DOHH2 (cell line): Measurements from ENCODE around the gene NUMB.
A peak's percentile ranks its signal among the peaks of the same experiment; 100 is the strongest.

Source experiments
- H3F3A ChIP-seq: fragments of 200-600 bp; sonication (generic), shearing (Covaris generic); 2 replicates; pipeline ENCODE4 v1.6.0; 2016; ENCODE audit warnings: antibody characterized with exemption, mild to moderate bottlenecking; ENCODE audit not compliant: control insufficient read depth, insufficient read depth
- H3K27ac ChIP-seq: fragments of 200-600 bp; sonication (generic); 2 replicates; pipeline ENCODE4 v1.5.1; 2014; ENCODE audit warnings: low read depth, mild to moderate bottlenecking, low read length, moderate library complexity
- H3K27me3 ChIP-seq: fragments of 200-600 bp; sonication (generic); 2 replicates; pipeline ENCODE4 v1.6.1; 2014; ENCODE audit warnings: mild to moderate bottlenecking, low read length, mixed read lengths; ENCODE audit not compliant: control insufficient read depth
- H3K36me3 ChIP-seq: fragments of 200-600 bp; sonication (generic); 2 replicates; pipeline ENCODE4 v1.6.1; 2014; ENCODE audit warnings: mild to moderate bottlenecking, low read length, moderate library complexity, mixed read lengths; ENCODE audit not compliant: control insufficient read depth
- H3K4me1 ChIP-seq: fragments of 200-600 bp; sonication (generic); 2 replicates; pipeline ENCODE4 v1.6.1; 2014; ENCODE audit warnings: mild to moderate bottlenecking, low read length, mixed read lengths; ENCODE audit not compliant: control insufficient read depth
- H3K4me2 ChIP-seq: fragments of 200-600 bp; sonication (generic); 2 replicates; pipeline ENCODE4 v1.6.0; 2014; ENCODE audit warnings: mild to moderate bottlenecking, low read length, moderate library complexity
- H3K4me3 ChIP-seq: fragments of 200-600 bp; sonication (generic); 2 replicates; pipeline ENCODE4 v1.5.1; 2014; ENCODE audit warnings: mild to moderate bottlenecking, low read length, mixed read lengths
- H3K79me2 ChIP-seq: fragments of 200-600 bp; sonication (generic); 2 replicates; pipeline ENCODE4 v1.6.1; 2014; ENCODE audit warnings: mild to moderate bottlenecking, low read length, mixed read lengths; ENCODE audit not compliant: control insufficient read depth
- H3K9me2 ChIP-seq: fragments of 200-600 bp; sonication (generic); replicated peaks from 2 replicates; pipeline ENCODE4 v1.6.1; 2014; ENCODE audit warnings: mild to moderate bottlenecking, low read length, mixed read lengths; ENCODE audit not compliant: control insufficient read depth
- H3K9me3 ChIP-seq: fragments of 200-600 bp; sonication (generic); 2 replicates; pipeline ENCODE4 v1.6.1; 2014; ENCODE audit warnings: antibody characterized with exemption, low read length, mixed read lengths; ENCODE audit not compliant: control insufficient read depth, insufficient read depth
- H4K20me1 ChIP-seq: fragments of 200-600 bp; sonication (generic); 2 replicates; pipeline ENCODE4 v1.6.0; 2014; ENCODE audit warnings: low read depth, mild to moderate bottlenecking, antibody characterized with exemption, low read length, moderate library complexity; ENCODE audit not compliant: control insufficient read depth, insufficient read depth
- EZH2phosphoT487 ChIP-seq: fragments of 200-600 bp; sonication (generic); IDR thresholded peaks from 2 replicates; pipeline ENCODE4 v1.6.1; 2017; ENCODE audit warnings: borderline replicate concordance, mild to moderate bottlenecking, antibody characterized with exemption, low read length, moderate library complexity, mixed read lengths
- TF ChIP-seq, protein P1 (sequence below): fragments of 200-600 bp; sonication (generic); IDR thresholded peaks from one replicate; pipeline ENCODE4 v1.5.1; 2014; ENCODE audit warnings: antibody characterized with exemption, mild to moderate bottlenecking, low read depth, low read length; ENCODE audit not compliant: poor library complexity, severe bottlenecking

NUMB gene

DNA sequence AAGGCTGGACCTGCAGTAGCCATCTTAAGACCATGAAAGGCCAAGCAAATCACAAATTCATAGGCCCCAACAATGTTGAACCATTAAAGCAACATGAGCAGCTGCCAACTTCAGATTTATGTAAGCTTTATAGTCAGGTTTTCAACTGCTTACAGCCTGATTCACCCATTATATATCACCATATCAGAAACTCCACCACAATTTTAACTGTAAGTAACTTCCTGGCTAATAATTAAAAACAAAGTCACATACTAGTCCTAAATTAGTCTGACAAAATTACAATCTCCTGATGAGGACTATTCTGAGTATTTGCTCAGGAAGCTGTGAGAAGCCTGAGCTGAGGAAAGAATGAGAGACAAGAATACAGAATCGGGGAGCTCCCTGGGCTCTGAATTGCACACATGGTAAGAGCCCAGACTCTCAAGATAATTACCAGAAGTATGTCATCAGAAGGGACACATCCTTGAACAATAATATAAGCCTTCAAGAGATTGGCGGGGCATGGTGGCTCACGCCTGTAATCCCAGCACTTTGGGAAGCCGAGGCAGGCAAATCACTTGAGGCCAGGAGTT lies 55.1 kb downstream of the NUMB start:
- peaks cover 50% of the 10 kb centered on the region for H3K79me2 ChIP-seq

GRCh38 chr14:73402579-73402978 lies 55.8 kb downstream of the NUMB start:
- Histone ChIP-seq H3K9me3 (no peaks in the 10 kb centered on the region), H3K4me2 (peak overlapping the region; percentile 65), H3K79me2 (peaks cover 53% of the 10 kb centered on the region), H3K27ac (peak overlapping the region; percentile 98), H3K4me3 (peak overlapping the region; percentile 45), H3K27me3 (no peaks in the 10 kb centered on the region), H3K4me1 (peaks cover 92% of the 10 kb centered on the region), H4K20me1 (no peaks in the 10 kb centered on the region), H3K36me3 (peaks cover 37% of the 10 kb centered on the region), H3K9me2 (no peaks in the 10 kb centered on the region), H3F3A (peaks cover 40% of the 10 kb centered on the region)
- TF ChIP-seq, protein P1, sequence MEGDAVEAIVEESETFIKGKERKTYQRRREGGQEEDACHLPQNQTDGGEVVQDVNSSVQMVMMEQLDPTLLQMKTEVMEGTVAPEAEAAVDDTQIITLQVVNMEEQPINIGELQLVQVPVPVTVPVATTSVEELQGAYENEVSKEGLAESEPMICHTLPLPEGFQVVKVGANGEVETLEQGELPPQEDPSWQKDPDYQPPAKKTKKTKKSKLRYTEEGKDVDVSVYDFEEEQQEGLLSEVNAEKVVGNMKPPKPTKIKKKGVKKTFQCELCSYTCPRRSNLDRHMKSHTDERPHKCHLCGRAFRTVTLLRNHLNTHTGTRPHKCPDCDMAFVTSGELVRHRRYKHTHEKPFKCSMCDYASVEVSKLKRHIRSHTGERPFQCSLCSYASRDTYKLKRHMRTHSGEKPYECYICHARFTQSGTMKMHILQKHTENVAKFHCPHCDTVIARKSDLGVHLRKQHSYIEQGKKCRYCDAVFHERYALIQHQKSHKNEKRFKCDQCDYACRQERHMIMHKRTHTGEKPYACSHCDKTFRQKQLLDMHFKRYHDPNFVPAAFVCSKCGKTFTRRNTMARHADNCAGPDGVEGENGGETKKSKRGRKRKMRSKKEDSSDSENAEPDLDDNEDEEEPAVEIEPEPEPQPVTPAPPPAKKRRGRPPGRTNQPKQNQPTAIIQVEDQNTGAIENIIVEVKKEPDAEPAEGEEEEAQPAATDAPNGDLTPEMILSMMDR: no peak
- TF ChIP-seq EZH2phosphoT487: no peak

More for the DNA sequence above, 55.1 kb downstream of the NUMB start:
- H3K36me3 ChIP-seq: peaks cover 34% of the 10 kb centered on the region
- peaks cover 40% of the 10 kb centered on the region for H3F3A ChIP-seq
- H3K4me2 ChIP-seq: peak overlapping the region; percentile 65
- H3K4me3 ChIP-seq: peak overlapping the region; percentile 45
- peaks cover 89% of the 10 kb centered on the region for H3K4me1 ChIP-seq
- peak overlapping the region; percentile 98 for H3K27ac ChIP-seq
- TF ChIP-seq, protein P1: no peak
- no peak for TF ChIP-seq EZH2phosphoT487
- H3K9me3 ChIP-seq: no peaks in the 10 kb centered on the region
- no peaks in the 10 kb centered on the region for H3K9me2 ChIP-seq
- H4K20me1 ChIP-seq: no peaks in the 10 kb centered on the region
- H3K27me3 ChIP-seq: no peaks in the 10 kb centered on the region

DNA sequence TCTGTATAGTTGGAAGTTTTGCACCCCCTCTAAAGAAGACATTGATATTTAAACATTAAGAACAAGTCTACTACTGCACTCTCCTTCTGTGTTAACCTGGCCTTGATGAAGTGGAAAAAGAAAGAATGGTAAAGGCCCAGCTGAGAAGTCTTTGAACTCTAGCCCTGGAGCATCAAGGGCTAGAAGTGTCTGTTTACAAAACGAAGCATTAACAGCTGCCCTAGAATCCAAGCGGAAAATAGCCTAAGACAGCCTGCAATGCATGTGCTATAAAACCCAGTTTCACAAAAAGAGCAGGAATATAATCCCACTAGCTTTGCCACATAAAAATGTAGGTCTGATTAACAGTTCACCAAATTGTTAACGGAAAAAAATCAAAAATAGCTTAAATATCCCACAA lies 60.5 kb downstream of the NUMB start:
- peaks cover 33% of the 10 kb centered on the region for H3K36me3 ChIP-seq
- peaks cover 55% of the 10 kb centered on the region for H3K79me2 ChIP-seq
- H4K20me1 ChIP-seq: no peaks in the 10 kb centered on the region

More for the DNA sequence above, 60.5 kb downstream of the NUMB start:
- Histone ChIP-seq H3K27ac (no peak overlapping the region), H3K4me1 (peaks cover 91% of the 10 kb centered on the region), H3K9me2 (no peaks in the 10 kb centered on the region), H3K27me3 (no peaks in the 10 kb centered on the region), H3K9me3 (no peaks in the 10 kb centered on the region), H3F3A (peaks cover 31% of the 10 kb centered on the region), H3K4me3 (no peak overlapping the region), H3K4me2 (no peak overlapping the region)
- TF ChIP-seq EZH2phosphoT487: no peak
- TF ChIP-seq, protein P1: no peak
